ENCODE measurements around the gene PLVAP. TPM values are rescaled to one million over a fixed set of nuclear protein-coding genes. Genes with fewer than 3 reads are reported as not detected.

Gene PLVAP
- total and polyA plus RNA-seq, 9 of the 15 experiments (the other 6 are each of a cell fraction or from before 2014, with no cell fraction given), result 0.09 to 0.84 (median 0.51) TPM; not detected in 4

GRCh38 chr19:17334414-17335409 lies 42.4 kb downstream of the PLVAP start, which contains the start of gene ANO8 (continued):
- TF ChIP-seq FIP1L1 (IDR thresholded peaks at IDR 0.05; ENCODE audit: low read depth, low read length, poor library complexity, severe bottlenecking) (peak; percentile 98), MCM3 (IDR thresholded peaks at IDR 0.05) (no peak), RNF2 (IDR thresholded peaks at IDR 0.05) (peak; percentile 67), TCF7L2 (IDR thresholded peaks at IDR 0.05; ENCODE audit: low read depth, low read length) (no peak), KLF6 (CRISPR knock-in tag; IDR thresholded peaks at IDR 0.05; ENCODE audit: borderline replicate concordance) (no peak), ZBTB40 (IDR thresholded peaks at IDR 0.05) (peak; percentile 64), ZBTB40 (CRISPR knock-in tag; IDR thresholded peaks at IDR 0.05) (no peak), SMAD1 (IDR thresholded peaks at IDR 0.05; ENCODE audit: low read depth, low read length, partially characterized antibody) (no peak), ZNF785 (CRISPR knock-in tag; IDR thresholded peaks at IDR 0.05) (no peak), TCFL5 (CRISPR knock-in tag; conservative IDR thresholded peaks at IDR 0.05) (no peak)
- TF ChIP-seq, protein P1, sequence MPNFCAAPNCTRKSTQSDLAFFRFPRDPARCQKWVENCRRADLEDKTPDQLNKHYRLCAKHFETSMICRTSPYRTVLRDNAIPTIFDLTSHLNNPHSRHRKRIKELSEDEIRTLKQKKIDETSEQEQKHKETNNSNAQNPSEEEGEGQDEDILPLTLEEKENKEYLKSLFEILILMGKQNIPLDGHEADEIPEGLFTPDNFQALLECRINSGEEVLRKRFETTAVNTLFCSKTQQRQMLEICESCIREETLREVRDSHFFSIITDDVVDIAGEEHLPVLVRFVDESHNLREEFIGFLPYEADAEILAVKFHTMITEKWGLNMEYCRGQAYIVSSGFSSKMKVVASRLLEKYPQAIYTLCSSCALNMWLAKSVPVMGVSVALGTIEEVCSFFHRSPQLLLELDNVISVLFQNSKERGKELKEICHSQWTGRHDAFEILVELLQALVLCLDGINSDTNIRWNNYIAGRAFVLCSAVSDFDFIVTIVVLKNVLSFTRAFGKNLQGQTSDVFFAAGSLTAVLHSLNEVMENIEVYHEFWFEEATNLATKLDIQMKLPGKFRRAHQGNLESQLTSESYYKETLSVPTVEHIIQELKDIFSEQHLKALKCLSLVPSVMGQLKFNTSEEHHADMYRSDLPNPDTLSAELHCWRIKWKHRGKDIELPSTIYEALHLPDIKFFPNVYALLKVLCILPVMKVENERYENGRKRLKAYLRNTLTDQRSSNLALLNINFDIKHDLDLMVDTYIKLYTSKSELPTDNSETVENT (CRISPR knock-in tag; IDR thresholded peaks at IDR 0.05), result peak; percentile 93
- TF ChIP-seq, protein P2, sequence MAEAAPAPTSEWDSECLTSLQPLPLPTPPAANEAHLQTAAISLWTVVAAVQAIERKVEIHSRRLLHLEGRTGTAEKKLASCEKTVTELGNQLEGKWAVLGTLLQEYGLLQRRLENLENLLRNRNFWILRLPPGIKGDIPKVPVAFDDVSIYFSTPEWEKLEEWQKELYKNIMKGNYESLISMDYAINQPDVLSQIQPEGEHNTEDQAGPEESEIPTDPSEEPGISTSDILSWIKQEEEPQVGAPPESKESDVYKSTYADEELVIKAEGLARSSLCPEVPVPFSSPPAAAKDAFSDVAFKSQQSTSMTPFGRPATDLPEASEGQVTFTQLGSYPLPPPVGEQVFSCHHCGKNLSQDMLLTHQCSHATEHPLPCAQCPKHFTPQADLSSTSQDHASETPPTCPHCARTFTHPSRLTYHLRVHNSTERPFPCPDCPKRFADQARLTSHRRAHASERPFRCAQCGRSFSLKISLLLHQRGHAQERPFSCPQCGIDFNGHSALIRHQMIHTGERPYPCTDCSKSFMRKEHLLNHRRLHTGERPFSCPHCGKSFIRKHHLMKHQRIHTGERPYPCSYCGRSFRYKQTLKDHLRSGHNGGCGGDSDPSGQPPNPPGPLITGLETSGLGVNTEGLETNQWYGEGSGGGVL (CRISPR knock-in tag; IDR thresholded peaks at IDR 0.05), result no peak

Measured in K562 (cell line).